Activated gamma-delta T cell treated with anti-CD3 and anti-CD28 coated beads, Interleukin-2, amount 50 U/mL, for 16 hours (primary cell): ENCODE data around the gene ADGRF3.
"Not testable (repeated sequence)": the region's sequence is repeated elsewhere in the genome, so short reads cannot be mapped to it uniquely, and the experiment has no call there.

Source experiments
- DNase-seq: peaks from one replicate; pipeline ENCODE4 v3.0.0-alpha.2; 2020; ENCODE audit warnings: low read depth

Gene ADGRF3

GRCh38 chr2:26349690-26350089, 3.1 kb upstream of the ADGRF3 start:
- DNase-seq: no peak

DNA sequence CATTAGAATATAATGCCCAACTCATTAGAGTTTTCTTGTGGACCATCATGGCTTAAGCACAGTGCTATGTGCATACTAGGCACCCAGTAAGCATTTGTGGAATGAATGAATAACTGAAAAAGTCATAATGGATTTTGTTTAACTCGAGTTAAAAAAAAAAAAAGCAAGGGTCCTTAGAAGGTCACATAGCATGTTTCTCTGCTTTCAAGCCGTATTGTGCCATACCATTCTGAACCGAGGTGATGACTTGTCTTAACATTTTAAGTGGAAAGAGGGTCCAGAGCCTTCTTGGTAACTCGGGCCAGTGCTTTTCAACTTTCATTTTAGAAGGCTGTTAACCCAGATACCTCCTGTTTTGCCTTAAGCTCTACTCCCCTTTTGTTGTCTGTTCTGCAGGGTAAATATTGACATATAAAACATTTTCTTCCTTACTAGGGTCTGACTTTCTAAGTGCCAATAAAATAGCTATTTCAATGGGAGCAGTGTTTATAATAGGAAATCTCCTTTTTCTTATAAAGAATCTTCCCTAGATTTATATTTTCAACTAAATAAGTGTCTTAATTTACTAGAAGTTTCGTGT, 787 bp upstream of the ADGRF3 start:
- DNase-seq: no peak

- peak; percentile 98 for DNase-seq
These were observed 790 bp downstream of the ADGRF3 start, which contains the start of gene SELENOI for GRCh38 chr2:26345545-26346453. Gene SELENOI (plus strand): TSS chr2:26346143. CDS start chr2:26346233, 90 bp downstream.

DNA sequence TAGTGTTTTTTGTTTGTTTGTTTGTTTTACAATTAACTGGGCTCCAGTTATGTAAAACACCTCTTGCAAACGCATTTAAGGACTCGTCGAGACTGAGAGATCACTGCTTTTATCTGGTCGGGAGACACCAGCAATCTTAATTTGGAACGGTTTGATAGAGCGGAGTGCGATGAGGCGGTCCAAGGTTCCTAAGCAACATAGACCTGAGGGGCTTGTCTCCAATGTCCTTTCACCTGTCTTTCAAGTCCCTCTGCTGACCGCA, 1.4 kb downstream of the ADGRF3 start:
- no peak for DNase-seq

DNA sequence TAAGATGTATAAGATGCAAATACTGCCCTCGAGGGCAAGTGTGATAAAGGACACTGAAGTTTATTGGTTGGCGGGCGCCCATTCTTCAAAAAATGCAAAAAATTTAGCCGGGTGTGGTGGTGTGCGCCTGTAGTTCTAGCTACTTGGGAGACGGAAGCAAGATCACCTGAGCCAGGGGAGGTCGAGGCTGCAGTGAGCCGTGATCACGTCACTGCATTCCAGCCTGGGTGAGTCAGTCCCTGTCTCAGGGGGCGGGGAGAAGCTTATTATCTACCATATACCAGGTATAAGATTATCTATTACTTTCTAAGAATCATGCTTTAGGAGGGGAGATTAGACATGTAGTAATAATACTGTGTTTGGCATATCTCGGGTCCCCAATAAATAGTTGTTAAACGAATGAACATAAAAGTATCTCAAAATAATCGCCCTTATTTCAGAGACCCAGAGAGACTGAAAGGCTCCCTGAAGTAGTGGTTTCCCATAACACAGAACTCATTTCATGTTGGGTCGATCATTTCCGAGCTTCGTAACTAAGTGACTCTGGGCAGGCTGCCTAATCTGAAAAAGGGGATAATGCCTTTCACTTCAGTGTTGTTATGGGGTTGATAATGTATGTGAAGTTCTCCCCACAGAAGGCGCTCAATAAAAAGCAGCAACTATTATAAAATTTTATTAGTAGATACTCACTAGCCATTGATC, 1.9 kb downstream of the ADGRF3 start:
- DNase-seq: no peak

GRCh38 chr2:26340831-26341230, 5.8 kb downstream of the ADGRF3 start:
- no peak for DNase-seq

DNA sequence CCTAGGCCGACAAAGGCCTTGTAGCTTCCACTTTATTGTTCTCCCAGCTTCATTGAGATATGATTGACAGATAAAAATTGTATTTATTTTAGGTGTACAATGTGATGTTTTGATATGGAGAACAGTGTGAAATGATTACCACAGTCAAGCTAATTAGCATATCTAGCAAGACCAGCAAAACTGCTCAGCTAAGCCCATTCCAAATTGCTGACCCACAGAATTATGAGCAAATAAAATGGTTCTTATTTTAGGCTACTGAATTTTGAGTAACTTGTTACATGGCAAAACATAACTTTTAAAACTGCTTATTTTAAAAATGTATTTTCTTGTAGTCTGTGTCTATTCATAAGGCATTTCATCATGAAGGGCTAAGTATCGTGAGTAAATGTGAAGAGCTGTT, 9.3 kb downstream of the ADGRF3 start:
- no peak for DNase-seq

DNA sequence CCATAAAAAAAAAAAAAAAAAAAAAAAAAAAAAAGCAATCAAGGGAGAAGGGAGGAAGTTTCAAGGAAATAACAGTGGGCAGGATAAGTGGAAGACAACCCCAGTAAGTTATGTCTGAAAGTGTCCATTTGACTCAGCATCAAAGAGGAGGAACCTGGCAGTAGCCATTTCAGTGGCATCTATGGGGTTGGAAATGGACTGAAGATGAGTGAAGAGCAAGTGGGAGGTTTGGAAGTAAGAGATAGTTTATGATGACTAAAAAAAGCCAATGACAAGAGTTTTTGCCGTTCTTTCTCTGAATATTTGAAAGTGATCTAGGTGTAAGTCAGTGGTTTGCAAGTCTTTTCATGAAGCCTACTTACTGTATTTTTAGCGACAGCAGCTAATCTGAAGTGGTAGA, 9.9 kb downstream of the ADGRF3 start:
- DNase-seq: no peak

DNA sequence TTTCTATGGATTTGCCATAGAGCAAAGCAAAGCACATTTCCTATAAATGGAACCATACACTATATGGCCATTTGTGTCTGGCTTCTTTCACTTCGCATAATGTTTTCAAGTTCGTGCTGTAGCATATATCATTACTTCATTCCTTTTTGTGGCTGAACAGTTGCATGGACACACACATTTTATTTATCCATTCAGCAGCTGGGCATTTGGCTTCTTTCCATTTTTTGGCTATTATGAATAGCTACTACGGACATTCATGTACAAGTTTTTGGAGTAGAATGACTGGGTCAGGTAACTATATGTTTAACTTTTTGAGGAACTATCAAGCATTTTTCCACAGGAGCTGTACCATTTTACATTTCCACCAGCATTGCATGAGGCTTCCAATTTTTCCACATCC, 11.4 kb downstream of the ADGRF3 start:
- no peak for DNase-seq

- no peak for DNase-seq
These were observed 13.3 kb downstream of the ADGRF3 start for GRCh38 chr2:26333293-26333692.

DNA sequence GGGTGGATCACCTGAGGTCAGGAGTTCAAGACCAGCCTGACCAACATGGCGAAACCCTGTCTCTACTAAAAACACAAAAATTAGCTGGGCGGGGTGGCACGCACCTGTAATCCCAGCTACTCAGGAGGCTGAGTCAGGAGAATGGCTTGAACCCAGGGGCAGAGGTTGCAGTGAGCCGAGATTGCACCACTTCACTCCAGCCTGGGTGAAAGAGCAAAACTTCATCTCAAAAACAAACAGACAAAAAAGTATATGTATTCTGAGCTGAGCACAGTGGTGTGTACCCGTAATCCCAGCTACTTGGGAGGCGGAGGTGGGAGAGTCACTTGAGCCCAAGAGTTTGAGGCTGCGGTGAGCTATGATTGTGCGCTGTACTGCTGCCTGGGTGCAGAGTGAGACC, 15.3 kb downstream of the ADGRF3 start:
- not testable (repeated sequence) for DNase-seq

DNA sequence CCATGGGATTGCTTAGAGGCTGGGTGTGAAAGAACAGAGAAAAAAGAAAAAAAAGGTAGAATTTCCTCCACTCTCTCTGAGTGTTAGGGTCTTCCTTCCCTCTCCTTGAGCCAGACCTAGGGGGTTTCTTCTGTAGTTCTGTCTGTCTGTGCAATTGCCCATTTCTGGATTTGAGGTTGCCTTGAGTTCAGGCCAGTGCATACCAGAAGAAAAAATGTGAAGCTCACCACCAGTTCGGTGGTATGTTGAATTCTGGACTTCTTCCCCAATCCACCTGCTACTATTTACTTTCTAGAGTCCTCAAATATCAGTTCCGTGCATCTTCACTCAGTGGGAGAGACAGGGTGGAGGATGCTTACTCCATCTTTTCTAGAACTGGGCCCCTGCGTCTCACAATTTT, 16.0 kb downstream of the ADGRF3 start:
- no peak for DNase-seq

DNA sequence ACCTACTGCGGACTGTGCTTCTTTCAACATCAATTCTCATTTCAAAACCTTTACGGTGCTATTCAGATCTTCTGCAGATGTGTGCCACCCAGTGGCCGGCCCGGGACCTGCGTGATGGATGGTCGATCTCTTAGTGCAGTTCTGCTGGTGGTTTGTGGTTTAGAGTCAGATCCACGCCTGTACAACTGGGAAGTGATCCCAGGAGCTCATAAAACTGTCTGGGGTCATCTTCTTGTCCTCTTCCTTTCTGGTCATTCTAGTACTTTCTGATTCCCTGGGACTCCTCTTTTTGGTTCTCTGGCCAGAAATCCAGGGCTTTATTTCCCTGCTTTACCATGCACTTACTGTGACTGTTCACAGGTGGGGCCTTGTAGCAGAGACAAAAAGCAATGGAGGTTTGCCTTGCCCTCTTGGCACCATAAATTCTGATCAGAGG, 16.5 kb downstream of the ADGRF3 start:
- DNase-seq: peak; percentile 77

DNA sequence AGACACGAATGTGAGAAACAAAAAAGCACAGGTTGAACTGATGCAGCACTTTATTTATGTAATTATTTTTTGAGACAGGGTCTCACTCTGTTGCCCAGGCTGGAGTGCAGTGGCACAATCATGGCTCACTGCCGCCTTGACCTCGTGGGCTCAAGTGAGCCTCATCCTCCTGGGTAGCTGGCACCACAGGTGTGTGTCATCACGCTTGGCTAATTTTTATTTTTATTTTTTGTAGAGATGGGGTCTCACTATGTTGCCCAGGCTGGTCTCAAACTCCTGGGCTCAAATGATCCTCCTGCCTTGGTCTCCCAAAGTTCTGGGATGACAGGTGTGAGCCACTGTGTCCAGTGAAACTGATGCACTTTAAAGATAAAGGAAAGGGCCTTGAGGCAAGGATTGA, 17.5 kb downstream of the ADGRF3 start:
- not testable (repeated sequence) for DNase-seq

DNA sequence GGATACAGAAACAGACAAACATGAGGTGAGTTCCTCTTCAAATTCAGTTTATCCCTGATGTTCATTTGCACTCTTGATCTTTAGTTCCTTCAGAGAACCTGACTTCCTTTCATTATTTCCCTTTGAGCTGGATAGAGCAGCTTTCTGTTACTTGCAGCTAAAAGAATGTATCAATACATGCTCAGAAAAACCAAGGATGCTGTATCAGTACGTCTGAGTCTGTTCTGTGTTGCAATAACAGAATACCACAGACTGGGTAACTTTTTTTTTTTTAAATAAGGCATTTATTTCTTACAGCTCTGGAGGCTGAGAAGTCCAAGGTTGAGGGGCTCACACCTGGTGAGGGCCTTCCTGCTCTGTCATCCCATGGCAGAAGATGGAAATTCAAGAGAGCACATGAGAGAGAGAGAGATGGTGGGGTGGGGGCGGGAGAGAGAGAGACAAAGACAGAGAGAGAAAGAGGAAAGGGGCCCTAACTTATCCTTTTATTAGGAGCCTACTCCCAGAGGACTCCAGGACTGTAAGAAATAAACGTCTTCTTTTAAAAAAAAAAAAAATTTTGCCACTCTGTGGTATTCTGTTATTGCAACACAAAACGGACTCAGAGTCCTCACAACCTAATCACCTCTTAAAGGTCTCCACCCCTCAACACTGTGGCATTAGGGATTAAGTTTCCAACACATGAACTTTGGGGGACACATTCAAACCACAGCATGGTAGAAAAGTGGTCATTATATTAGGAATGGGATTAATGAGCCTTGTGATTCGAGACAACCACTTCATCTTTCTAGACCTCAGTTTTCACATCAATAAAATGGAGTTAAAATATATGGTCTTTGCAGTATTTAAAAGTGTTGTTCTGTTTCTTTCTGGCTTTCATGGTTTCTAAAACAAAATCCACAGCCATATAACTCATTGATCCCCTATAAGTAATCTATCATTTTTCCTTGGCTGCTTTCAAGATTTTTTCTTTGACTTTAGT, 19.0 kb downstream of the ADGRF3 start:
- no peak for DNase-seq

DNA sequence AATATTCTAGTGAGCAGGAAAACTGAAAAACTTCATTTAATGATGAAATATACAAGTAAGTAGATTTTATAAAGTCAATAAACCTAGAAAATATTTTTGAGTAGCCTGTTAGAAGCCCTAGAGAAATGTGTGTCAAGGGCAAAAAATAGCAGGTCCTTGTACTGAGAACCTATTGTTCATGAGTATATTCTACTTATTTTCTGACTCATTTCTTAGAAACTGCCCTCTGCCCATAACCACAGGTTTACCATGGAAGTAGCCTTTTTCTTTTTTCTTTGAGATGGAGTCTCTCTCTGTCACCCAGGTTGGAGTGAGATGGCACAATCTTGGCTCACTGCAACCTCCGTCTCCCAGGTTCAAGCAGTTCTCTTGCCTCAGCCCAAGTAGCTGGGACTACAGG, 20.1 kb downstream of the ADGRF3 start:
- DNase-seq: no peak

DNA sequence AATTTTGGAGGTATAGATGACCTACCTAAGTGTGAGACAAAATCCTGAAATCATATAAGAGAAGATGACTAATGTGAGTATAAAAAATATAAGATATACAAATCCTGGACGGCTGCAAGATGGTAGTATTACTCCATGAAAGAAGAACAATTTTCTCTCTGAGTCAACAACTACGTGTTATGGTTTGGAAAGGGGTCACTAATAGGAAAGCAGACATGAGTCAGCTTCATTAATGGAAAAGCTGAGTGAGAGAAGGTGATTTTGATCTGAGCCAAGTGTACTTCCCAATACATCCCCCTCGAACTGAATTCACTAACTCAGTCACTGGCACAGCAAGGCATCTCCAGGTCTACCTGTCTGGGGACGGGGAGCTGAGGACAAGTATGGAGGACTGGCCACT, 20.7 kb downstream of the ADGRF3 start:
- no peak for DNase-seq

DNA sequence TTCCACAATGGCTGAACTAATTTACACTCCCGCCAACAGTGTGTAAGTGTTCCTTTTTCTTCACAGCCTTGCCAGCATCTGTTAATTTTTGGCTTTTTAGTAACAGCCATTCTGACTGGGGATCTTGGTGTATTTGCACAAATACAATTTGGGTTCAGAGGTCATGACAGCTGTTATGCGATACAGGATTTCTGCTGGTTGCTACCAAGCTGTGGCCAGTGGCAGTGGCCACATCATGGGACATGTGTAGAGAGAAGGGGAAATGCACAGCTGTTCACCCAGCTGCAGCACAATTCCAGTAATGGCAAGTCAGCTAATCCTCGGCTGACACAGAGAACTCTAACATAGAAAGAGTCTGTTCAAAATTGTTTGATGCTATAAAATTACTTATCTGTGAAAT, 21.7 kb downstream of the ADGRF3 start:
- DNase-seq: no peak

- not testable (repeated sequence) for DNase-seq
These were observed 22.1 kb downstream of the ADGRF3 start for GRCh38 chr2:26324479-26324878.

DNA sequence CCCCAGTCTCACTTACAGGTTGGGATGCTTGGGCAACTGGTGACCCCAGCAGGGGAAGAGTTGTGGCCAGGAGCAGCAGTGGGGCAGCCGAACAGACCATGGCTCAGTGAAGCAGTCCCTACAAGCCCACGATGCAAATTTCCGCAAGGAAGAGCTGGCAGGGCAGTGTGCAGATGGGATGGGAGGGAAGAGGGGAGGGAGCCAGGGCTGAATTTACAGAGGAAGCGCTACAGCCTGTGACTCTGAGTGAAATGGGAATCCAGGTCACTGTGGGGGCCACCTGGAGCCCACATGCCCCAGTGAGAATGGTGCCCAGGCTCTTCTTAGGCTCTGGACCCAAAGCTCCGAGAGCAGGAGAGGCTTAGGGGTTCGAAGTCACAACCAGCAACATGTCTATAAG, 27.6 kb downstream of the ADGRF3 start:
- no peak for DNase-seq

GRCh38 chr2:26317377-26318105, 29.0 kb downstream of the ADGRF3 start:
- DNase-seq: no peak
